Measurements from ENCODE around the gene CRABP1.

DNA sequence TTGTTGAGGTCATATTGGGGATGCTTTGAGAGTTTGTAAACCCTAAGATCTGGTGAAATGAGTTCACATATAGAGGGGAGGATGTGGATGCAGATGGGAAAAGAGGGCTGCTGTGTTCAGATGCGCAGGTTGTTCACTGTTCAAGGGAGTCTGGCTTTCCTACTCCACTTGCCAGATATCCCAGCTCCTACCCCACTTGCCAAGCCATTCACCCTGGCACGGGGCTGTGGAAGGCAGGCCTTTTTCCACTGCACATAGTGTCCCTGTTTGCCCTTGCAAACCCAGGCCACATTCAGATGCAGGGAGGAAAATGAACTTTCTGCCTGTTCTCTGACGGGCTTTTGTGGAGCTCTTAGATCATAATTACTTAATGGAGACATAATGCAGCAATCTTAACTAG, 29.0 kb downstream of the CRABP1 start:
- TF ChIP-seq, protein P1, sequence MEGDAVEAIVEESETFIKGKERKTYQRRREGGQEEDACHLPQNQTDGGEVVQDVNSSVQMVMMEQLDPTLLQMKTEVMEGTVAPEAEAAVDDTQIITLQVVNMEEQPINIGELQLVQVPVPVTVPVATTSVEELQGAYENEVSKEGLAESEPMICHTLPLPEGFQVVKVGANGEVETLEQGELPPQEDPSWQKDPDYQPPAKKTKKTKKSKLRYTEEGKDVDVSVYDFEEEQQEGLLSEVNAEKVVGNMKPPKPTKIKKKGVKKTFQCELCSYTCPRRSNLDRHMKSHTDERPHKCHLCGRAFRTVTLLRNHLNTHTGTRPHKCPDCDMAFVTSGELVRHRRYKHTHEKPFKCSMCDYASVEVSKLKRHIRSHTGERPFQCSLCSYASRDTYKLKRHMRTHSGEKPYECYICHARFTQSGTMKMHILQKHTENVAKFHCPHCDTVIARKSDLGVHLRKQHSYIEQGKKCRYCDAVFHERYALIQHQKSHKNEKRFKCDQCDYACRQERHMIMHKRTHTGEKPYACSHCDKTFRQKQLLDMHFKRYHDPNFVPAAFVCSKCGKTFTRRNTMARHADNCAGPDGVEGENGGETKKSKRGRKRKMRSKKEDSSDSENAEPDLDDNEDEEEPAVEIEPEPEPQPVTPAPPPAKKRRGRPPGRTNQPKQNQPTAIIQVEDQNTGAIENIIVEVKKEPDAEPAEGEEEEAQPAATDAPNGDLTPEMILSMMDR (IDR thresholded peaks at IDR 0.05) = no peak
- TF ChIP-seq EZH2 (IDR thresholded peaks at IDR 0.05) = no peak
